H9 (cell line): ENCODE measurements around the gene AP3S2. TPM values are rescaled to one million over a fixed set of nuclear protein-coding genes. Genes with fewer than 3 reads are reported as not detected.

Source experiments
- DNase-seq: peaks from one replicate; pipeline ENCODE4 v3.0.0-alpha.2; 2017
- H2AFZ ChIP-seq: one replicate; pipeline ENCODE4 v1.6.1; 2013; ENCODE audit warnings: mild to moderate bottlenecking, low read length, control low read depth, moderate library complexity
- H2AK5ac ChIP-seq: 2 replicates; pipeline ENCODE4 v1.6.1; 2013; ENCODE audit warnings: low read length, control low read depth, mixed read lengths; ENCODE audit not compliant: insufficient read length
- H2BK120ac ChIP-seq: one replicate; pipeline ENCODE4 v1.6.1; 2013; ENCODE audit warnings: low read depth, mild to moderate bottlenecking, low read length, control low read depth, inconsistent platforms; ENCODE audit not compliant: poor library complexity, severe bottlenecking
- H2BK12ac ChIP-seq: 2 replicates; pipeline ENCODE4 v1.6.1; 2013; ENCODE audit warnings: low read length, control low read depth, mixed read lengths, low read depth; ENCODE audit not compliant: insufficient read length
- H2BK15ac ChIP-seq: 2 replicates; pipeline ENCODE4 v1.6.1; 2013; ENCODE audit warnings: low read depth, low read length, control low read depth
- H2BK20ac ChIP-seq: one replicate; pipeline ENCODE4 v1.6.1; 2013; ENCODE audit warnings: low read depth, mild to moderate bottlenecking, low read length, control low read depth, inconsistent platforms; ENCODE audit not compliant: poor library complexity, severe bottlenecking
- H2BK5ac ChIP-seq: 2 replicates; pipeline ENCODE4 v1.6.1; 2013; ENCODE audit warnings: low read length, control low read depth, mixed read lengths; ENCODE audit not compliant: insufficient read length
- H3K14ac ChIP-seq: 2 replicates; pipeline ENCODE4 v1.6.1; 2013; ENCODE audit warnings: low read length, control low read depth; ENCODE audit not compliant: insufficient read depth
- H3K18ac ChIP-seq: 2 replicates; pipeline ENCODE4 v1.6.1; 2013; ENCODE audit warnings: low read depth, mild to moderate bottlenecking, mixed read lengths, low read length, control low read depth; ENCODE audit not compliant: insufficient read length
- H3K23ac ChIP-seq: 2 replicates; pipeline ENCODE4 v1.6.1; 2013; ENCODE audit warnings: low read length, control low read depth, mixed read lengths, low read depth; ENCODE audit not compliant: insufficient read length
- H3K23me2 ChIP-seq: 2 replicates; pipeline ENCODE4 v1.6.1; 2013; ENCODE audit warnings: low read depth, mild to moderate bottlenecking, mixed read lengths, low read length, control low read depth; ENCODE audit not compliant: insufficient read length, poor library complexity, severe bottlenecking
- H3K27ac ChIP-seq: 2 replicates; pipeline ENCODE4 v1.5.1; 2013; ENCODE audit warnings: low read length, control low read depth, mixed read lengths, low read depth; ENCODE audit not compliant: insufficient read length
- H3K27me3 ChIP-seq: 2 replicates; pipeline ENCODE4 v1.6.1; 2013; ENCODE audit warnings: low read length, control low read depth, inconsistent platforms; ENCODE audit not compliant: insufficient read depth
- H3K4ac ChIP-seq: 2 replicates; pipeline ENCODE4 v1.6.1; 2013; ENCODE audit warnings: low read depth, mild to moderate bottlenecking, control low read depth, inconsistent platforms, low read length, moderate library complexity
- H3K4me1 ChIP-seq: 2 replicates; pipeline ENCODE4 v1.6.1; 2013; ENCODE audit warnings: low read length, control low read depth, inconsistent platforms; ENCODE audit not compliant: insufficient read depth
- H3K4me2 ChIP-seq: 2 replicates; pipeline ENCODE4 v1.6.1; 2013; ENCODE audit warnings: low read length, control low read depth, mixed read lengths; ENCODE audit not compliant: insufficient read length, insufficient read depth
- H3K56ac ChIP-seq: 2 replicates; pipeline ENCODE4 v1.6.1; 2013; ENCODE audit warnings: low read depth, mild to moderate bottlenecking, mixed read lengths, low read length, control low read depth; ENCODE audit not compliant: insufficient read length
- H3K79me1 ChIP-seq: 2 replicates; pipeline ENCODE4 v1.6.1; 2013; ENCODE audit warnings: low read depth, mild to moderate bottlenecking, moderate library complexity, low read length, control low read depth, inconsistent platforms; ENCODE audit not compliant: insufficient read depth, poor library complexity, severe bottlenecking
- H3K79me2 ChIP-seq: 2 replicates; pipeline ENCODE4 v1.6.1; 2013; ENCODE audit warnings: low read length, control low read depth, inconsistent platforms; ENCODE audit not compliant: insufficient read depth
- H3K9ac ChIP-seq: 2 replicates; pipeline ENCODE4 v1.6.1; 2013; ENCODE audit warnings: low read length, control low read depth, mixed read lengths; ENCODE audit not compliant: insufficient read length; ENCODE audit errors: extremely low read depth
- H3K9me3 ChIP-seq: one replicate; pipeline ENCODE4 v1.6.1; 2013; ENCODE audit warnings: low read depth, low read length, inconsistent platforms; ENCODE audit not compliant: control insufficient read depth
- H3T11ph ChIP-seq: one replicate; pipeline ENCODE4 v1.6.1; 2013; ENCODE audit warnings: mild to moderate bottlenecking, low read length, control low read depth, inconsistent platforms
- H4K20me1 ChIP-seq: one replicate; pipeline ENCODE4 v1.6.1; 2013; ENCODE audit not compliant: control insufficient read depth, insufficient read length, insufficient read depth
- H4K5ac ChIP-seq: 2 replicates; pipeline ENCODE4 v1.6.1; 2013; ENCODE audit warnings: low read depth, mild to moderate bottlenecking, mixed read lengths, low read length, control low read depth; ENCODE audit not compliant: insufficient read length
- H4K8ac ChIP-seq: replicated peaks from 2 replicates; pipeline ENCODE4 v1.6.1; 2013; ENCODE audit warnings: low read length, control low read depth, mixed read lengths, low read depth; ENCODE audit not compliant: insufficient read length
- H4K91ac ChIP-seq: 2 replicates; pipeline ENCODE4 v1.6.1; 2013; ENCODE audit warnings: low read depth, mild to moderate bottlenecking, moderate library complexity, mixed read lengths, low read length, control low read depth; ENCODE audit not compliant: insufficient read length
- H3K27ac Mint-ChIP-seq, 3 experiments: 2 replicates in 2 of 3; 3 replicates in 1 of 3; pipeline ENCODE4 v1.8.0; 2020 to 2021; ENCODE audit warnings: mixed read lengths in 3 of 3, mild to moderate bottlenecking in 1 of 3, moderate library complexity in 1 of 3
- H3K27me3 Mint-ChIP-seq: 2 replicates; pipeline ENCODE4 v1.8.0; 2021; ENCODE audit warnings: low read depth, mild to moderate bottlenecking, moderate library complexity, mixed read lengths
- H3K36me3 Mint-ChIP-seq, 3 experiments: 2 replicates in 2 of 3; 3 replicates in 1 of 3; pipeline ENCODE4 v1.8.0; 2020 to 2021; ENCODE audit warnings: low read depth in 3 of 3, mixed read lengths in 3 of 3; ENCODE audit not compliant: insufficient read depth in 1 of 3
- H3K4me1 Mint-ChIP-seq, 2 experiments: 2 replicates each; pipeline ENCODE4 v1.8.0; 2020; ENCODE audit warnings: mixed read lengths in 2 of 2
- H3K4me3 Mint-ChIP-seq, 2 experiments: 2 replicates in 1 of 2; 3 replicates in 1 of 2; pipeline ENCODE4 v1.8.0; 2020 to 2021; ENCODE audit warnings: mild to moderate bottlenecking in 2 of 2, mixed read lengths in 2 of 2, moderate library complexity in 1 of 2
- H3K9me3 Mint-ChIP-seq, 2 experiments: 2 replicates in 1 of 2; 3 replicates in 1 of 2; pipeline ENCODE4 v1.8.0; 2020; ENCODE audit warnings: mild to moderate bottlenecking in 2 of 2, mixed read lengths in 2 of 2, moderate library complexity in 1 of 2
- CTCF ChIP-seq: fragments of 200-600 bp; sonication (generic); conservative IDR thresholded peaks from 3 replicates; pipeline ENCODE4 v1.8.0; 2021; ENCODE audit warnings: antibody characterized with exemption, mild to moderate bottlenecking
- WGBS: extraction: QIAGEN DNeasy Blood & Tissue Kit; methylation state at CpG from one replicate; pipeline ENCODE4 v1.1.7; 2013; ENCODE audit warnings: missing lambda C conversion rate, low lambda C conversion rate, mixed read lengths; ENCODE audit not compliant: insufficient read length; ENCODE audit errors: extremely low coverage; 5-methylcytosine and 5-hydroxymethylcytosine counted together
- total RNA-seq: library from RNA; stranded (reverse); gene quantifications from 2 replicates; pipeline ENCODE4 v1.2.1, GENCODE V29; 2021

AP3S2 gene
- total RNA-seq, 1 experiment from 2014 or later: 33.9 TPM

- Histone ChIP-seq H3K27me3 (no peaks in the 10 kb centered on the region), H2BK120ac (no peak overlapping the region), H2BK12ac (no peak overlapping the region), H4K8ac (no peak overlapping the region), H2AFZ (no peak overlapping the region), H4K91ac (no peak overlapping the region), H2BK15ac (no peak overlapping the region), H3K14ac (no peak overlapping the region; the same call in 1 of the 2 replicates), H3K27ac (no peak overlapping the region), H3K79me2 (no peaks in the 10 kb centered on the region), H3K4ac (no peak overlapping the region), H3K9ac (no peak overlapping the region), H3K9me3 (no peaks in the 10 kb centered on the region), H3K4me1 (peaks cover 6% of the 10 kb centered on the region), H4K20me1 (no peaks in the 10 kb centered on the region), H2BK5ac (no peak overlapping the region), H3K56ac (no peak overlapping the region), H3K79me1 (no peaks in the 10 kb centered on the region), H2BK20ac (no peak overlapping the region), H3K18ac (no peak overlapping the region), H3K23ac (no peak overlapping the region), H3K23me2 (no peaks in the 10 kb centered on the region), H4K5ac (no peak overlapping the region), H3T11ph (no peak overlapping the region), H2AK5ac (no peak overlapping the region), H3K4me2 (no peak overlapping the region)
- Mint-ChIP-seq H3K4me1 (peaks cover 21 to 24% of the 10 kb centered on the region in 2 experiments), H3K27me3 (peaks cover 31% of the 10 kb centered on the region), H3K4me3 (peak overlapping the region in 1 of 2 experiments; percentile 29; a peak in 1 of 5 replicates), H3K9me3 (peaks cover 9 to 12% of the 10 kb centered on the region in 2 experiments), H3K36me3 (peaks cover 4 to 9% (median 5%) of the 10 kb centered on the region in 3 experiments; a peak in 5 of 7 replicates), H3K27ac (peak overlapping the region in 1 of 3 experiments; percentile 94; a peak in 1 of 7 replicates)
- TF ChIP-seq CTCF: no peak
- DNase-seq: peak; percentile 25
- WGBS: no CpG with 5 or more reads among the region's 15 CpGs
These were observed 109.7 kb downstream of the AP3S2 start for GRCh38 chr15:89783861-89784685.
